Activated CD8-positive, alpha-beta memory T cell treated with anti-CD3 and anti-CD28 coated beads for 1 hour (primary cell): ENCODE data around the gene ASTN1.

Experiments
- DNase-seq, 2 donors: peaks; one replicate each; pipeline ENCODE4 v3.0.0-alpha.2; 2020; ENCODE audit warnings: low read depth in 1 of 2; ENCODE audit errors: extremely low read depth in 1 of 2

The ASTN1 gene

GRCh38 chr1:176996456-176997090 is 167.9 kb downstream of the ASTN1 start:
- no peak for DNase-seq

GRCh38 chr1:176994931-176995596 is 169.4 kb downstream of the ASTN1 start:
- no peak for DNase-seq

GRCh38 chr1:176993587-176993986 is 170.9 kb downstream of the ASTN1 start:
- DNase-seq: no peak

- DNase-seq: no peak
Measured at GRCh38 chr1:176989754-176990153, 174.8 kb downstream of the ASTN1 start.

- DNase-seq: no peak
Measured at GRCh38 chr1:176989023-176989422, 175.5 kb downstream of the ASTN1 start.

GRCh38 chr1:176987016-176987415 is 177.5 kb downstream of the ASTN1 start:
- DNase-seq: no peak

GRCh38 chr1:176983731-176984130 is 180.8 kb downstream of the ASTN1 start:
- DNase-seq: no peak

GRCh38 chr1:176976771-176977170 is 187.7 kb downstream of the ASTN1 start:
- no peak for DNase-seq

- no peak for DNase-seq
Measured at GRCh38 chr1:176976225-176976624, 188.3 kb downstream of the ASTN1 start.

GRCh38 chr1:176964687-176965086 is 199.8 kb downstream of the ASTN1 start:
- no peak for DNase-seq

GRCh38 chr1:176963181-176963580 is 201.3 kb downstream of the ASTN1 start:
- no peak for DNase-seq

GRCh38 chr1:176961678-176962077 is 202.8 kb downstream of the ASTN1 start:
- no peak for DNase-seq

GRCh38 chr1:176959191-176959820 is 205.2 kb downstream of the ASTN1 start:
- no peak for DNase-seq

- no peak for DNase-seq
Measured at GRCh38 chr1:176957603-176958002, 206.9 kb downstream of the ASTN1 start.

- no peak for DNase-seq
Measured at GRCh38 chr1:176954242-176954641, 210.3 kb downstream of the ASTN1 start.

- no peak for DNase-seq
Measured at GRCh38 chr1:176950736-176951324, 213.7 kb downstream of the ASTN1 start.

- no peak for DNase-seq
Measured at GRCh38 chr1:176949033-176949662, 215.4 kb downstream of the ASTN1 start.

GRCh38 chr1:176944606-176945005 is 219.9 kb downstream of the ASTN1 start:
- DNase-seq: no peak

- no peak for DNase-seq
Measured at GRCh38 chr1:176943783-176944182, 220.7 kb downstream of the ASTN1 start.

- DNase-seq: no peak
Measured at GRCh38 chr1:176942346-176942745, 222.2 kb downstream of the ASTN1 start.

GRCh38 chr1:176939993-176940392 is 224.5 kb downstream of the ASTN1 start:
- DNase-seq: no peak
